DOHH2 (cell line): ENCODE measurements around the gene OR1D5.

ENCODE experiments used
- EZH2phosphoT487 ChIP-seq: fragments of 200-600 bp; sonication (generic); IDR thresholded peaks from 2 replicates; pipeline ENCODE4 v1.6.1; 2017; ENCODE audit warnings: borderline replicate concordance, mild to moderate bottlenecking, antibody characterized with exemption, low read length, moderate library complexity, mixed read lengths
- TF ChIP-seq, protein P1 (sequence below): fragments of 200-600 bp; sonication (generic); IDR thresholded peaks from one replicate; pipeline ENCODE4 v1.5.1; 2014; ENCODE audit warnings: antibody characterized with exemption, mild to moderate bottlenecking, low read depth, low read length; ENCODE audit not compliant: poor library complexity, severe bottlenecking

DNA sequence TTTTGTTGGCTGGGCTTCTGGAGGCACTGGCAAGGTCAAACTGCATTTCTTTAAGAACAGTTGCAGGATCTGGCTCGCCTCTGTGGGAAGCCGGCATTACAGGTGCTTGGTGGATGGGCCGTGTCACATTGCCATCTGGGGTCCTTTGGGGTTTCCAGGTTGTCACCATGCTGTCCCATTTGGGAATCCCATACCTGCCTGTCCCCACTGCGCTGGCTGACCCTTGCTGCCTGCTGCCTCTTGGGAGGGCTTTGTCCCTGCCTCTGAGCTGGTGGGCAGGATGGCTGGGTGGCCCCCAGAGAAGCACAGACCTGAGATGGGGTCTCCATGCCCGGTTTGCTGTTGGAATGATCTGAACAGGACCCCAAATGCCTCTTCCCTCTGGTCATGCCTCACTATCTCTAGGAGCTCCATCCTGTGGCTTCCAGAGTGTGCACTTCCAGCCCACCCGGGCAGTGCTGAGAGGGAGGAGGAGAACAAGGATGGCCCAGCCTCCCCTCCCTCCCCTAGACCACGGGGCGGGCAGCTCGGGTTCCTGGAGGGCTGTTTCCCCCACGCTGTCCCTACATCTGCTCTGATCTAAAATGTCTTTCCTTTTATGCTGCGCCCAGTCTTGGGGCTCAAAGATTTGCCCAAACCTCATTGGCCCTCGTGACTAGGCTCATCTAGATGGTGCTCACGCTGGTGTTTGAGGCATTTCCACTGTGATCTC is 28.0 kb downstream of the OR1D5 start:
- TF ChIP-seq, protein P1, sequence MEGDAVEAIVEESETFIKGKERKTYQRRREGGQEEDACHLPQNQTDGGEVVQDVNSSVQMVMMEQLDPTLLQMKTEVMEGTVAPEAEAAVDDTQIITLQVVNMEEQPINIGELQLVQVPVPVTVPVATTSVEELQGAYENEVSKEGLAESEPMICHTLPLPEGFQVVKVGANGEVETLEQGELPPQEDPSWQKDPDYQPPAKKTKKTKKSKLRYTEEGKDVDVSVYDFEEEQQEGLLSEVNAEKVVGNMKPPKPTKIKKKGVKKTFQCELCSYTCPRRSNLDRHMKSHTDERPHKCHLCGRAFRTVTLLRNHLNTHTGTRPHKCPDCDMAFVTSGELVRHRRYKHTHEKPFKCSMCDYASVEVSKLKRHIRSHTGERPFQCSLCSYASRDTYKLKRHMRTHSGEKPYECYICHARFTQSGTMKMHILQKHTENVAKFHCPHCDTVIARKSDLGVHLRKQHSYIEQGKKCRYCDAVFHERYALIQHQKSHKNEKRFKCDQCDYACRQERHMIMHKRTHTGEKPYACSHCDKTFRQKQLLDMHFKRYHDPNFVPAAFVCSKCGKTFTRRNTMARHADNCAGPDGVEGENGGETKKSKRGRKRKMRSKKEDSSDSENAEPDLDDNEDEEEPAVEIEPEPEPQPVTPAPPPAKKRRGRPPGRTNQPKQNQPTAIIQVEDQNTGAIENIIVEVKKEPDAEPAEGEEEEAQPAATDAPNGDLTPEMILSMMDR, result no peak
- no peak for TF ChIP-seq EZH2phosphoT487
